ENCODE data around the gene MRPS14.

MRPS14 gene

GRCh38 chr1:175019524-175019923 is 3.7 kb downstream of the MRPS14 start:
- no peak for DNase-seq

GRCh38 chr1:175015243-175015642 is 8.0 kb downstream of the MRPS14 start:
- no peak for DNase-seq

GRCh38 chr1:175013445-175013844 is 9.8 kb downstream of the MRPS14 start:
- no peak for DNase-seq

- no peak for DNase-seq
Measured at GRCh38 chr1:175009532-175009931, 13.7 kb downstream of the MRPS14 start.

GRCh38 chr1:175005085-175005783 is 18.0 kb downstream of the MRPS14 start:
- no peak for DNase-seq

GRCh38 chr1:175003521-175003920 is 19.7 kb downstream of the MRPS14 start:
- DNase-seq: no peak

GRCh38 chr1:175002910-175003517 is 20.2 kb downstream of the MRPS14 start:
- DNase-seq: no peak

GRCh38 chr1:175000697-175001187 is 22.5 kb downstream of the MRPS14 start:
- no peak for DNase-seq

- DNase-seq: no peak
Measured at GRCh38 chr1:174999936-175000696, 23.1 kb downstream of the MRPS14 start, which contains the start of gene CACYBP. Gene CACYBP (plus strand): TSS chr1:174999947. CDS start chr1:175000181, 234 bp downstream.

GRCh38 chr1:174999216-174999935 is 23.8 kb downstream of the MRPS14 start:
- peak; percentile 99 for DNase-seq

GRCh38 chr1:174998569-174999215 is 24.5 kb downstream of the MRPS14 start:
- DNase-seq: peak; percentile 47

- DNase-seq: no peak
Measured at GRCh38 chr1:174997041-174997440, 26.2 kb downstream of the MRPS14 start.

GRCh38 chr1:174996476-174996875 is 26.7 kb downstream of the MRPS14 start:
- no peak for DNase-seq

GRCh38 chr1:174995916-174996315 is 27.3 kb downstream of the MRPS14 start:
- DNase-seq: no peak

- no peak for DNase-seq
Measured at GRCh38 chr1:174995121-174995520, 28.1 kb downstream of the MRPS14 start.

GRCh38 chr1:174991473-174991872 is 31.8 kb downstream of the MRPS14 start:
- DNase-seq: no peak

- no peak for DNase-seq
Measured at GRCh38 chr1:174990382-174990999, 32.7 kb downstream of the MRPS14 start.

GRCh38 chr1:174989536-174990220 is 33.5 kb downstream of the MRPS14 start:
- no peak for DNase-seq

- no peak for DNase-seq
Measured at GRCh38 chr1:174988986-174989385, 34.2 kb downstream of the MRPS14 start.

GRCh38 chr1:174988539-174988938 is 34.7 kb downstream of the MRPS14 start:
- DNase-seq: no peak

GRCh38 chr1:174984952-174985351 is 38.3 kb downstream of the MRPS14 start:
- DNase-seq: no peak
